SIG-M5 treated with dmso at 0.1 percent for 504 hours (cell line): ENCODE data around the gene ZNF41.

ENCODE experiments used
- DNase-seq: peaks from one replicate; lab custom pipeline; 2025; ENCODE audit not compliant: unreplicated experiment; lab: John Stamatoyannopoulos, UW

The ZNF41 gene

GRCh38 chrX:47413179-47413594 lies 69.8 kb downstream of the ZNF41 start:
- DNase-seq: no peak
